Neural cell (in vitro differentiated cells): ENCODE measurements around the gene RGL1. TPM values are rescaled to one million over a fixed set of nuclear protein-coding genes. Genes with fewer than 3 reads are reported as not detected.

Experiments used
- H2AFZ ChIP-seq: fragments of 200-600, 300-800 bp; sonication (generic), shearing (Covaris generic); 2 replicates; pipeline ENCODE4 v1.6.0; 2014; ENCODE audit warnings: low read depth, mild to moderate bottlenecking, antibody characterized with exemption, low read length, moderate library complexity
- H3F3A ChIP-seq: fragments of 200-600 bp; shearing (Covaris generic); 2 replicates; pipeline ENCODE4 v1.6.1; 2016; ENCODE audit warnings: mild to moderate bottlenecking, moderate library complexity, mixed read lengths, antibody characterized with exemption, low read length; ENCODE audit not compliant: insufficient read depth, poor library complexity, severe bottlenecking
- H3K27ac ChIP-seq: fragments of 200-600, 300-800 bp; sonication (generic), shearing (Covaris generic); 2 replicates; pipeline ENCODE4 v1.5.1; 2014; ENCODE audit warnings: mild to moderate bottlenecking, low read length, moderate library complexity
- H3K27me3 ChIP-seq: fragments of 300-800, 200-600 bp; sonication (generic), shearing (Covaris generic); 2 replicates; pipeline ENCODE4 v1.6.0; 2014; ENCODE audit warnings: mild to moderate bottlenecking, low read depth, low read length, moderate library complexity; ENCODE audit not compliant: insufficient read depth
- H3K36me3 ChIP-seq: fragments of 300-800, 200-600 bp; sonication (generic), shearing (Covaris generic); 2 replicates; pipeline ENCODE4 v1.5.1; 2014; ENCODE audit warnings: mild to moderate bottlenecking, antibody characterized with exemption, low read length, moderate library complexity; ENCODE audit not compliant: insufficient read depth
- H3K4me2 ChIP-seq: fragments of 300-800, 200-600 bp; sonication (generic), shearing (Covaris generic); 2 replicates; pipeline ENCODE4 v1.6.0; 2014; ENCODE audit warnings: mild to moderate bottlenecking, low read length
- H3K4me3 ChIP-seq: fragments of 300-800, 200-600 bp; sonication (generic), shearing (Covaris generic); 2 replicates; pipeline ENCODE4 v1.5.1; 2014; ENCODE audit warnings: mild to moderate bottlenecking, low read length, moderate library complexity
- H3K79me2 ChIP-seq: fragments of 200-600 bp; shearing (Covaris generic); replicated peaks from 2 replicates; pipeline ENCODE4 v1.6.0; 2014; ENCODE audit warnings: mild to moderate bottlenecking, low read length, moderate library complexity; ENCODE audit not compliant: insufficient read depth
- H3K9ac ChIP-seq: fragments of 300-800, 200-600 bp; sonication (generic), shearing (Covaris generic); 2 replicates; pipeline ENCODE4 v1.6.1; 2016; ENCODE audit warnings: mild to moderate bottlenecking, low read length, mixed read lengths
- H3K9me2 ChIP-seq: fragments of 200-600 bp; shearing (Covaris generic); 2 replicates; pipeline ENCODE4 v1.6.1; 2016; ENCODE audit warnings: mild to moderate bottlenecking, low read length, mixed read lengths; ENCODE audit not compliant: insufficient read depth
- H3K9me3 ChIP-seq: fragments of 200-600, 300-800 bp; sonication (generic), shearing (Covaris generic); 2 replicates; pipeline ENCODE4 v1.6.1; 2016; ENCODE audit warnings: mild to moderate bottlenecking, mixed run types, low read length, moderate library complexity, mixed read lengths
- H4K20me1 ChIP-seq: fragments of 200-600 bp; shearing (Covaris generic); 2 replicates; pipeline ENCODE4 v1.6.1; 2016; ENCODE audit warnings: mild to moderate bottlenecking, mixed run types; ENCODE audit not compliant: insufficient read depth
- CTCF ChIP-seq: fragments of 450-650 bp; IDR thresholded peaks from 2 replicates; pipeline ENCODE4 v1.5.1; 2014; ENCODE audit warnings: antibody characterized with exemption, mild to moderate bottlenecking, moderate library complexity; ENCODE audit not compliant: poor library complexity, severe bottlenecking
- EP300 ChIP-seq: fragments of 450-650 bp; conservative IDR thresholded peaks from 2 replicates; pipeline ENCODE4 v1.6.1; 2014; ENCODE audit warnings: antibody characterized with exemption, mild to moderate bottlenecking, moderate library complexity; ENCODE audit not compliant: poor library complexity, severe bottlenecking
- EZH2 ChIP-seq: fragments of 200-600, 300-800 bp; shearing (Covaris generic), sonication (generic); IDR thresholded peaks from 2 replicates; pipeline ENCODE4 v1.6.1; 2014; ENCODE audit warnings: antibody characterized with exemption, low read length, borderline replicate concordance, mild to moderate bottlenecking; ENCODE audit not compliant: insufficient read depth, poor library complexity, severe bottlenecking
- MXI1 ChIP-seq: fragments of 450-650 bp; conservative IDR thresholded peaks from 2 replicates; pipeline ENCODE4 v1.6.1; 2014; ENCODE audit warnings: antibody characterized with exemption, mild to moderate bottlenecking; ENCODE audit not compliant: poor library complexity, severe bottlenecking
- RAD21 ChIP-seq: fragments of 450-650 bp; conservative IDR thresholded peaks from 2 replicates; pipeline ENCODE4 v1.6.1; 2014; ENCODE audit warnings: antibody characterized with exemption, mild to moderate bottlenecking, moderate library complexity
- REST ChIP-seq: IDR thresholded peaks from 2 replicates; pipeline ENCODE4 v1.6.1; 2012; ENCODE audit warnings: borderline replicate concordance
- SMC3 ChIP-seq: fragments of 450-650 bp; conservative IDR thresholded peaks from 2 replicates; pipeline ENCODE4 v1.6.1; 2014; ENCODE audit warnings: antibody characterized with exemption, mild to moderate bottlenecking, moderate library complexity; ENCODE audit not compliant: poor library complexity
- TAF1 ChIP-seq: IDR thresholded peaks from 2 replicates; pipeline ENCODE4 v1.6.1; 2012; ENCODE audit warnings: low read depth
- polyA plus RNA-seq: library from polyadenylated mRNA; depleted of rRNA; stranded (reverse); fragments of >200 nt; gene quantifications from 2 replicates; pipeline ENCODE4 v1.2.3, GENCODE V29; 2014

Gene RGL1
- polyA plus RNA-seq, 1 donor from 2014 or later = 14.7 TPM

- H3K9me2 ChIP-seq = no peaks in the 10 kb centered on the region
- no peaks in the 10 kb centered on the region for H3K79me2 ChIP-seq
- no peaks in the 10 kb centered on the region for H4K20me1 ChIP-seq
- no peak overlapping the region for H3K4me3 ChIP-seq
- no peaks in the 10 kb centered on the region for H3K27me3 ChIP-seq
- H3K9me3 ChIP-seq = no peaks in the 10 kb centered on the region
- no peak overlapping the region for H3K9ac ChIP-seq
- no peak overlapping the region for H2AFZ ChIP-seq
- H3K27ac ChIP-seq = no peak overlapping the region
- no peak overlapping the region for H3K4me2 ChIP-seq
- H3K36me3 ChIP-seq = no peaks in the 10 kb centered on the region
- TF ChIP-seq RAD21 (no peak), MXI1 (no peak), EZH2 (no peak), CTCF (no peak), SMC3 (no peak)
- H3F3A ChIP-seq = no peaks in the 10 kb centered on the region
Observed at GRCh38 chr1:183870351-183871077, 65.6 kb downstream of the RGL1 start.

- H3F3A ChIP-seq = no peaks in the 10 kb centered on the region
- H3K79me2 ChIP-seq = no peaks in the 10 kb centered on the region
- no peaks in the 10 kb centered on the region for H3K9me3 ChIP-seq
- no peaks in the 10 kb centered on the region for H3K27me3 ChIP-seq
- H4K20me1 ChIP-seq = no peaks in the 10 kb centered on the region
- no peak overlapping the region for H3K4me2 ChIP-seq
- no peaks in the 10 kb centered on the region for H3K9me2 ChIP-seq
- no peak overlapping the region for H3K9ac ChIP-seq
- H2AFZ ChIP-seq = no peak overlapping the region
- TF ChIP-seq EZH2 (no peak), RAD21 (no peak), SMC3 (no peak), CTCF (no peak), TAF1 (no peak), REST (no peak), EP300 (no peak), MXI1 (no peak)
- H3K27ac ChIP-seq = no peak overlapping the region
- H3K4me3 ChIP-seq = no peak overlapping the region
- H3K36me3 ChIP-seq = no peaks in the 10 kb centered on the region
Observed at GRCh38 chr1:183871142-183871541, 66.2 kb downstream of the RGL1 start.
